ENCODE measurements around the gene AZGP1. TPM values are rescaled to one million over a fixed set of nuclear protein-coding genes. Genes with fewer than 3 reads are reported as not detected.

The AZGP1 gene
- not detected in 2 replicates for polyA plus RNA-seq (2011; rRNA removed)
- not detected in 2 replicates for polyA minus RNA-seq (2011; rRNA and poly(A)+ RNA removed)

GRCh38 chr7:99975782-99976521, at the start of gene AZGP1:
AZGP1 (minus strand) TSS chr7:99976031; CDS start chr7:99976020, 11 bp downstream.
- no peak for DNase-seq (ENCODE audit: low read depth)
- Histone ChIP-seq H3K36me3 (ENCODE audit: control insufficient read depth, insufficient read depth, low read length) (no peaks in the 10 kb centered on the region), H3K4me3 (ENCODE audit: low read depth, low read length) (no peak within 1 kb of the TSS), H3K27me3 (ENCODE audit: control insufficient read depth, insufficient read depth, low read length) (no peaks in the 10 kb centered on the region)
- CTCF ChIA-PET, result interaction anchor here (0.7 to 7.9 kb wide), 3 partner anchors 16 to 1134 kb away, joined by 3 to 77 read pairs (median 6); no protein-coding TSS in a partner anchor
- POLR2A ChIA-PET, result interaction anchor here (0.6 kb wide), 1 partner anchor 1313 kb away, joined by 3 read pairs; no protein-coding TSS in a partner anchor
- no peak for TF ChIP-seq CTCF (IDR thresholded peaks at IDR 0.05; ENCODE audit: insufficient read depth, low read depth, low read length)

- Histone ChIP-seq H3K36me3 (ENCODE audit: control insufficient read depth, insufficient read depth, low read length) (peaks cover 21% of the 10 kb centered on the region), H3K27me3 (ENCODE audit: control insufficient read depth, insufficient read depth, low read length) (no peaks in the 10 kb centered on the region), H3K4me3 (ENCODE audit: low read depth, low read length) (no peak overlapping the region)
- ChIA-PET CTCF (no interaction called here), POLR2A (no interaction called here)
- no peak for DNase-seq (ENCODE audit: low read depth)
- no peak for TF ChIP-seq CTCF (IDR thresholded peaks at IDR 0.05; ENCODE audit: insufficient read depth, low read depth, low read length)
Observed at GRCh38 chr7:100024020-100024619, 48.3 kb upstream of the AZGP1 start.

- peaks cover 21% of the 10 kb centered on the region for H3K36me3 ChIP-seq (ENCODE audit: control insufficient read depth, insufficient read depth, low read length)
- no peak for DNase-seq (ENCODE audit: low read depth)
- H3K4me3 ChIP-seq (ENCODE audit: low read depth, low read length), result no peak overlapping the region
- ChIA-PET CTCF (no interaction called here), POLR2A (no interaction called here)
- no peak for TF ChIP-seq CTCF (IDR thresholded peaks at IDR 0.05; ENCODE audit: insufficient read depth, low read depth, low read length)
- no peaks in the 10 kb centered on the region for H3K27me3 ChIP-seq (ENCODE audit: control insufficient read depth, insufficient read depth, low read length)
Observed at GRCh38 chr7:100023526-100023925, 47.7 kb upstream of the AZGP1 start.

GRCh38 chr7:100022621-100023020, 46.8 kb upstream of the AZGP1 start:
- no peaks in the 10 kb centered on the region for H3K27me3 ChIP-seq (ENCODE audit: control insufficient read depth, insufficient read depth, low read length)
- ChIA-PET POLR2A (no interaction called here), CTCF (interaction anchor here (0.6 kb wide), 1 partner anchor 22 kb away, joined by 4 read pairs; no protein-coding TSS in a partner anchor)
- no peak for DNase-seq (ENCODE audit: low read depth)
- no peak overlapping the region for H3K4me3 ChIP-seq (ENCODE audit: low read depth, low read length)
- TF ChIP-seq CTCF (IDR thresholded peaks at IDR 0.05; ENCODE audit: insufficient read depth, low read depth, low read length), result no peak
- peaks cover 20% of the 10 kb centered on the region for H3K36me3 ChIP-seq (ENCODE audit: control insufficient read depth, insufficient read depth, low read length)

GRCh38 chr7:100021297-100021696, 45.5 kb upstream of the AZGP1 start:
- no peak overlapping the region for H3K4me3 ChIP-seq (ENCODE audit: low read depth, low read length)
- ChIA-PET CTCF (interaction anchor here (0.6 to 1.2 kb wide), 2 partner anchors 27 to 1099 kb away, joined by 3 to 5 read pairs; no protein-coding TSS in a partner anchor), POLR2A (interaction anchor here (0.7 kb wide), 1 partner anchor 88 kb away, joined by 7 read pairs; no protein-coding TSS in a partner anchor)
- H3K27me3 ChIP-seq (ENCODE audit: control insufficient read depth, insufficient read depth, low read length), result no peaks in the 10 kb centered on the region
- H3K36me3 ChIP-seq (ENCODE audit: control insufficient read depth, insufficient read depth, low read length), result peaks cover 17% of the 10 kb centered on the region
- no peak for TF ChIP-seq CTCF (IDR thresholded peaks at IDR 0.05; ENCODE audit: insufficient read depth, low read depth, low read length)
- DNase-seq (ENCODE audit: low read depth), result no peak
